GM18873 (cell line): ENCODE data around the gene CYB5B.
"Not testable (repeated sequence)": the region's sequence is repeated elsewhere in the genome, so short reads cannot be mapped to it uniquely, and the experiment has no call there.

Experiments
- ATAC-seq: cut with Tn5 transposase; IDR thresholded peaks from one replicate; pipeline ENCODE4 v1.9.1; 2021; ENCODE audit warnings: mild to moderate bottlenecking, moderate library complexity, moderate number of reproducible peaks; ENCODE audit not compliant: unreplicated experiment, low FRiP score

CYB5B gene

GRCh38 chr16:69441030-69441429 is 16.6 kb downstream of the CYB5B start:
- not testable (repeated sequence) for ATAC-seq

GRCh38 chr16:69443927-69444631 is 19.7 kb downstream of the CYB5B start:
- ATAC-seq, result no peak

GRCh38 chr16:69444873-69445517 is 20.6 kb downstream of the CYB5B start:
- ATAC-seq, result no peak

- ATAC-seq, result no peak
These were observed 24.2 kb downstream of the CYB5B start for GRCh38 chr16:69448470-69449193.

GRCh38 chr16:69451166-69451565 is 26.7 kb downstream of the CYB5B start:
- no peak for ATAC-seq

- no peak for ATAC-seq
These were observed 29.5 kb downstream of the CYB5B start for GRCh38 chr16:69453936-69454335.

GRCh38 chr16:69463876-69464275 is 39.5 kb downstream of the CYB5B start:
- ATAC-seq, result no peak

- ATAC-seq, result no peak
These were observed 40.8 kb downstream of the CYB5B start for GRCh38 chr16:69465083-69465721.

GRCh38 chr16:69465881-69466280 is 41.5 kb downstream of the CYB5B start:
- no peak for ATAC-seq

- no peak for ATAC-seq
These were observed 42.1 kb downstream of the CYB5B start for GRCh38 chr16:69466547-69466946.

GRCh38 chr16:69467080-69467479 is 42.7 kb downstream of the CYB5B start:
- no peak for ATAC-seq

GRCh38 chr16:69467531-69468204 is 43.2 kb downstream of the CYB5B start:
- ATAC-seq, result no peak

- ATAC-seq, result peak; percentile 67
These were observed 45.6 kb downstream of the CYB5B start for GRCh38 chr16:69469807-69470561.

- no peak for ATAC-seq
These were observed 46.7 kb downstream of the CYB5B start for GRCh38 chr16:69471121-69471520.

GRCh38 chr16:69474408-69474807 is 50.0 kb downstream of the CYB5B start:
- no peak for ATAC-seq

- ATAC-seq, result no peak
These were observed 52.6 kb downstream of the CYB5B start for GRCh38 chr16:69476920-69477443.

- no peak for ATAC-seq
These were observed 53.1 kb downstream of the CYB5B start for GRCh38 chr16:69477546-69477945.

GRCh38 chr16:69478685-69479084 is 54.3 kb downstream of the CYB5B start:
- no peak for ATAC-seq

GRCh38 chr16:69479775-69480174 is 55.4 kb downstream of the CYB5B start:
- ATAC-seq, result no peak
